Fibroblast of lung (primary cell): ENCODE results near the gene LAPTM5.

Source experiments
- CTCF ChIP-seq, 2 donors: IDR thresholded peaks in 1 of 2; conservative IDR thresholded peaks in 1 of 2; 1 replicate in 1 of 2; 2 replicates in 1 of 2; pipeline ENCODE4 v1.5.1; 2011 to 2012; ENCODE audit warnings: low read length in 2 of 2, control low read depth in 1 of 2, inconsistent platforms in 1 of 2, low read depth in 1 of 2, mild to moderate bottlenecking in 1 of 2
- EZH2 ChIP-seq: IDR thresholded peaks from 2 replicates; pipeline ENCODE4 v1.5.1; 2012; ENCODE audit warnings: low read length, control low read depth, mild to moderate bottlenecking; ENCODE audit errors: missing control alignments

DNA sequence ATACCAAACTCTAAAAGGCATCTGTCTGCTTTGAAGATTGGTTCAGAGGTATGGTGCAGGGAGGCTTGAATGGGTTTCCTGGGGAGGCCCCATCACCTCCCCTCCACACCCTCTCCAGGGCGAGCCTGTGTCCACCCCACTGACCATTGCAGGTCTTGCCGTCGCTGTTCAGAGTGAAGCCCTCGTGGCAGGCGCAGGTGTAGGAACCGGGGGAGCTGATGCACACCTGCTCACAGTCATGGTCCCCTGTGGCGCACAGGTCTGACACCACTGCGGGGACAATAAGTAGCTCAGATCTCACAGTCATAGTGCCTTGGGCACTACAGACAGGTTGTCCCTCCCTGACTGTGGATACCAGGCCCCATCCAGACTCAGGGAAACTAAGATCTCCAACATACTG lies 40.9 kb downstream of the LAPTM5 start:
- no peak for TF ChIP-seq CTCF (conservative IDR thresholded peaks at IDR 0.05 in 1 of 2, IDR thresholded peaks at IDR 0.05 in 1 of 2; ENCODE audit: low read depth in 1 of 2, low read length in 2 of 2)
- TF ChIP-seq EZH2, result no peak
